CD4-positive, alpha-beta T cell (primary cell): ENCODE measurements around the gene OR5K3. TPM values are rescaled to one million over a fixed set of nuclear protein-coding genes. Genes with fewer than 3 reads are reported as not detected.

Experiments used
- ATAC-seq: fragments of 200-7000 bp; cut with Tn5 transposase; one replicate; pipeline ENCODE4 v1.10.0; 2022; ENCODE audit warnings: mild to moderate bottlenecking; ENCODE audit not compliant: poor library complexity
- CTCF ChIA-PET: fragments of 350-600 bp; sonication (Branson Sonifier 250); formaldehyde crosslinking; loops from one replicate; lab custom pipeline; 2021; ENCODE audit warnings: antibody characterized with exemption, inconsistent platforms; lab: Charles Lee
- POLR2A ChIA-PET: fragments of 350-600 bp; sonication (Branson Sonifier 250); formaldehyde crosslinking; loops from one replicate; lab custom pipeline; 2021; ENCODE audit warnings: antibody characterized with exemption, inconsistent platforms; lab: Charles Lee
- DNase-seq, 14 experiments: peaks; one replicate each; pipeline ENCODE4 v3.0.0-alpha.2; 2013 to 2020; ENCODE audit warnings: mixed read lengths in 2 of 14
- H3K27ac ChIP-seq, 2 donors: one replicate each; pipeline versions ENCODE4 v1.5.1 to v1.7.0; 2013; ENCODE audit warnings: low read length in 2 of 2, low read depth in 1 of 2, mild to moderate bottlenecking in 1 of 2
- H3K27me3 ChIP-seq, 2 experiments: 1 replicate in 1 of 2; 2 replicates in 1 of 2; pipeline versions ENCODE4 v1.6.1 to v1.7.0; 2013; ENCODE audit warnings: low read length in 2 of 2, control low read depth in 1 of 2, mild to moderate bottlenecking in 1 of 2, moderate library complexity in 1 of 2; ENCODE audit not compliant: insufficient read depth in 2 of 2, control insufficient read depth in 1 of 2
- H3K36me3 ChIP-seq: one replicate; pipeline ENCODE4 v1.6.1; 2013; ENCODE audit warnings: low read length, control low read depth; ENCODE audit not compliant: insufficient read depth
- H3K4me1 ChIP-seq: one replicate; pipeline ENCODE4 v1.6.1; 2013; ENCODE audit warnings: low read length, control low read depth; ENCODE audit not compliant: insufficient read depth
- H3K4me3 ChIP-seq: one replicate; pipeline ENCODE4 v1.5.1; 2013; ENCODE audit warnings: mild to moderate bottlenecking, low read length, moderate library complexity
- H3K9me3 ChIP-seq, 2 experiments: 1 replicate in 1 of 2; 2 replicates in 1 of 2; pipeline versions ENCODE4 v1.6.1 to v1.7.0; 2013; ENCODE audit warnings: low read length in 2 of 2, mild to moderate bottlenecking in 2 of 2, control low read depth in 1 of 2, moderate library complexity in 1 of 2; ENCODE audit not compliant: control insufficient read depth in 1 of 2, insufficient read depth in 1 of 2
- H3K27ac Mint-ChIP-seq: one replicate; pipeline ENCODE4 v1.8.0; 2020; ENCODE audit warnings: mixed read lengths
- H3K27me3 Mint-ChIP-seq: one replicate; pipeline ENCODE4 v1.8.0; 2021; ENCODE audit warnings: mixed read lengths
- H3K36me3 Mint-ChIP-seq: one replicate; pipeline ENCODE4 v1.8.0; 2021; ENCODE audit warnings: low read depth, mixed read lengths
- H3K4me1 Mint-ChIP-seq: one replicate; pipeline ENCODE4 v1.8.0; 2021; ENCODE audit warnings: low read depth, mixed read lengths
- H3K4me3 Mint-ChIP-seq: one replicate; pipeline ENCODE4 v1.8.0; 2020; ENCODE audit warnings: mild to moderate bottlenecking, mixed read lengths
- H3K9me3 Mint-ChIP-seq: one replicate; pipeline ENCODE4 v1.8.0; 2020; ENCODE audit warnings: mixed read lengths
- intact Hi-C, 2 experiments: fragments of 100-400 bp; cut with DNase I in 1 of 2; cut with micrococcal nuclease in 1 of 2; formaldehyde crosslinking; loops; one replicate each; pipeline versions ENCODE4 v1.15.1 to v1.9.0; 2023 to 2025; cut with DNase I, micrococcal nuclease
- total RNA-seq, 174 experiments: library from RNA in 2 of 174; stranded (reverse) in 2 of 174; gene quantifications; one replicate each; pipeline ENCODE4 v1.2.3 and lab custom pipeline; 2021 to 2026
- TF ChIP-seq, protein P1 (sequence below): fragments of 200-600 bp; IDR thresholded peaks from one replicate; pipeline ENCODE4 v1.8.0; 2022; ENCODE audit warnings: antibody characterized with exemption, mild to moderate bottlenecking

The OR5K3 gene
- total RNA-seq, 2 experiments from 2014 or later = not detected

DNA sequence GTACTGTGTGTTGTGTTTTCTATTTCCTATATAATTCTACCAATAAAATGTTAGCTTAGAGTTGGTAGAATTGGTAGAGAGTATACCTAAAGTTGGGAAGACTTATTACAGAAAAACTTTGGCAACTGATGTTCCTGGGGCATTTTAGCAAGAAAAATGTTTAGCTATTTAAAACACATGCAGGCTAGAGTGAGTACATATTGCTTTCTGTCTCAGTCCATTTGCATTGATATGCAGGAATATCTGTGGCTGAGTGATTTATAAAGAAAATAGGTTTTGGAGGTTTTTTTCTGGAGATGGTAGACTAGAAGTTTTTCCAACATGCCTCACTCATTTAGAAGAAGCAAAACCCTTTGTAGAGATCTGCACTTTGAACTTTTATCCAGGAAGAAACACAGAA lies 42.1 kb downstream of the OR5K3 start:
- TF ChIP-seq, protein P1, sequence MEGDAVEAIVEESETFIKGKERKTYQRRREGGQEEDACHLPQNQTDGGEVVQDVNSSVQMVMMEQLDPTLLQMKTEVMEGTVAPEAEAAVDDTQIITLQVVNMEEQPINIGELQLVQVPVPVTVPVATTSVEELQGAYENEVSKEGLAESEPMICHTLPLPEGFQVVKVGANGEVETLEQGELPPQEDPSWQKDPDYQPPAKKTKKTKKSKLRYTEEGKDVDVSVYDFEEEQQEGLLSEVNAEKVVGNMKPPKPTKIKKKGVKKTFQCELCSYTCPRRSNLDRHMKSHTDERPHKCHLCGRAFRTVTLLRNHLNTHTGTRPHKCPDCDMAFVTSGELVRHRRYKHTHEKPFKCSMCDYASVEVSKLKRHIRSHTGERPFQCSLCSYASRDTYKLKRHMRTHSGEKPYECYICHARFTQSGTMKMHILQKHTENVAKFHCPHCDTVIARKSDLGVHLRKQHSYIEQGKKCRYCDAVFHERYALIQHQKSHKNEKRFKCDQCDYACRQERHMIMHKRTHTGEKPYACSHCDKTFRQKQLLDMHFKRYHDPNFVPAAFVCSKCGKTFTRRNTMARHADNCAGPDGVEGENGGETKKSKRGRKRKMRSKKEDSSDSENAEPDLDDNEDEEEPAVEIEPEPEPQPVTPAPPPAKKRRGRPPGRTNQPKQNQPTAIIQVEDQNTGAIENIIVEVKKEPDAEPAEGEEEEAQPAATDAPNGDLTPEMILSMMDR = no peak
- Mint-ChIP-seq H3K27me3 (no peaks in the 10 kb centered on the region), H3K36me3 (peaks cover 5% of the 10 kb centered on the region), H3K4me1 (no peaks in the 10 kb centered on the region), H3K27ac (no peak overlapping the region), H3K9me3 (peaks cover 10% of the 10 kb centered on the region), H3K4me3 (no peak overlapping the region)
- ATAC-seq = no peak
- H3K36me3 ChIP-seq = no peaks in the 10 kb centered on the region
- no peaks in the 10 kb centered on the region for H3K27me3 ChIP-seq
- H3K27ac ChIP-seq = no peak overlapping the region
- H3K4me1 ChIP-seq = no peaks in the 10 kb centered on the region
- POLR2A ChIA-PET = no interaction called here
- DNase-seq = no peak
- intact Hi-C loops = no loop called here
- peaks cover 14 to 24% of the 10 kb centered on the region in 2 experiments for H3K9me3 ChIP-seq
- H3K4me3 ChIP-seq = no peak overlapping the region
- CTCF ChIA-PET = no interaction called here

DNA sequence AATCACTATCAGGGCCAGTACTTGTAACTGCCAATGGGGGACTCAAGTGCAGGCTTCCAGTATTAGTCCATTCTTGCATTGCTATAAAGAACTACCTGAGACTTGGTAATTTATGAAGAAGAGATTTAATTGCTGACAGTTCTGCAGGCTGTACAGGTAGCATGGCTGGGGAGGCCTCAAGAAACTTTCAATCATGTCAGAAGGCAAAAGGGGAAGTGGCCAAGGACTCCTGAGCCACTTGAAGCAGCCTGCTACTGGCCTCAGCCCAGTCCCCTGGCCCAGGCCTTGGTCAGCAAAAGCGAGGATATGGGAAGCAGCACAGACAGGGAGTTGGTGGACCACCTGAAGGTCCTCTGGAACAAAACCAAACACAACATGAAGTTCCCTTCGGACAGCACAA lies 43.3 kb downstream of the OR5K3 start:
- Mint-ChIP-seq H3K36me3 (peaks cover 5% of the 10 kb centered on the region), H3K27ac (no peak overlapping the region), H3K9me3 (peaks cover 10% of the 10 kb centered on the region), H3K4me1 (no peaks in the 10 kb centered on the region), H3K27me3 (no peaks in the 10 kb centered on the region), H3K4me3 (no peak overlapping the region)
- DNase-seq (no peak), ATAC-seq (no peak)
- TF ChIP-seq, protein P1 = no peak
- Histone ChIP-seq H3K4me3 (no peak overlapping the region), H3K9me3 (peaks cover 6 to 20% of the 10 kb centered on the region in 2 experiments), H3K4me1 (no peaks in the 10 kb centered on the region), H3K36me3 (no peaks in the 10 kb centered on the region), H3K27me3 (no peaks in the 10 kb centered on the region), H3K27ac (no peak overlapping the region)
- ChIA-PET CTCF (no interaction called here), POLR2A (no interaction called here)
- intact Hi-C loops = no loop called here

DNA sequence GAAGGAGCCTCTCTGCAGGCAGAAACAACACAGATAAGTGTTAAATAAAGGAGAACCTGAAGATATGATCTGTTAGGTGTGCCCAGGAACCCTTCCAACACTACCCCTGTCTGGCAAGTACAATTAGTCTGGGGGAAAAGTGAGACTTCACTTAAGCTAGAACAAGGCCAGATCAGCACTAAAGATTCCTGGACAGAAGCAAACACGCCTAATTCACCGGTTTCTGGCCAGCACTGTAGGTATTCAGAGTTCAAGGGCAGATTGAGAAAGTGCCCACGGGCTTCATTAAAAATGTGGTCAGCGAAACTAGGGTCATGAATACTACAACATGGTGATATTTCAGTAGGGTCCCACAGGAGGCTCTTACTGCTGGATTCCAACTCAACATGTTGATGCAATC lies 43.9 kb downstream of the OR5K3 start:
- Histone ChIP-seq H3K4me3 (no peak overlapping the region), H3K36me3 (no peaks in the 10 kb centered on the region), H3K27me3 (no peaks in the 10 kb centered on the region), H3K27ac (no peak overlapping the region), H3K4me1 (no peaks in the 10 kb centered on the region), H3K9me3 (peaks cover 0 to 14% of the 10 kb centered on the region in 2 experiments)
- Mint-ChIP-seq H3K27me3 (no peaks in the 10 kb centered on the region), H3K36me3 (no peaks in the 10 kb centered on the region), H3K4me1 (no peaks in the 10 kb centered on the region), H3K27ac (no peak overlapping the region), H3K9me3 (peaks cover 10% of the 10 kb centered on the region), H3K4me3 (no peak overlapping the region)
- CTCF ChIA-PET = no interaction called here
- TF ChIP-seq, protein P1 = no peak
- intact Hi-C loops = no loop called here
- DNase-seq (no peak), ATAC-seq (no peak)
- POLR2A ChIA-PET = no interaction called here
